GM19467 (cell line): ENCODE measurements around the gene GPX1.
A peak's percentile ranks its signal among the peaks of the same experiment; 100 is the strongest.
"Not testable (repeated sequence)": the region's sequence is repeated elsewhere in the genome, so short reads cannot be mapped to it uniquely, and the experiment has no call there.

Experiments
- ATAC-seq: cut with Tn5 transposase; IDR thresholded peaks from one replicate; pipeline ENCODE4 v1.9.1; 2021; ENCODE audit warnings: mild to moderate bottlenecking, moderate library complexity; ENCODE audit not compliant: unreplicated experiment

GPX1 gene

DNA sequence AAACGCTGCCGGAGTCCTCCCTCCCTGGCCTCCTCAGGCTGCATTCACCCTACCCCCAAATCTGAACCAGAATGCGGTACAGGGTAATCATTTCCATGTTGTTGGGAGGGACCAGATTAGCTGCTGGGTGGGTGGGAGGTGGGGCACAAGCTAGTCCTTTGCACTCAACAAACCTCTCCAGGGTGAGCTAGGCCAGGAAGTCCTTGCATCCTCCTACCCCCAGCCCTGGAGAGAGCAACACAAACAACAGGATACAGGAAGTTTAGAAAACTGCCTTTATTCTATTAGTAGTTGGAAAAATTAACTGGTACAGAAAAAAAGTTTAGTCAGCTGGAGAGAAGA lies 702 bp upstream of the GPX1 start:
- ATAC-seq = no peak

DNA sequence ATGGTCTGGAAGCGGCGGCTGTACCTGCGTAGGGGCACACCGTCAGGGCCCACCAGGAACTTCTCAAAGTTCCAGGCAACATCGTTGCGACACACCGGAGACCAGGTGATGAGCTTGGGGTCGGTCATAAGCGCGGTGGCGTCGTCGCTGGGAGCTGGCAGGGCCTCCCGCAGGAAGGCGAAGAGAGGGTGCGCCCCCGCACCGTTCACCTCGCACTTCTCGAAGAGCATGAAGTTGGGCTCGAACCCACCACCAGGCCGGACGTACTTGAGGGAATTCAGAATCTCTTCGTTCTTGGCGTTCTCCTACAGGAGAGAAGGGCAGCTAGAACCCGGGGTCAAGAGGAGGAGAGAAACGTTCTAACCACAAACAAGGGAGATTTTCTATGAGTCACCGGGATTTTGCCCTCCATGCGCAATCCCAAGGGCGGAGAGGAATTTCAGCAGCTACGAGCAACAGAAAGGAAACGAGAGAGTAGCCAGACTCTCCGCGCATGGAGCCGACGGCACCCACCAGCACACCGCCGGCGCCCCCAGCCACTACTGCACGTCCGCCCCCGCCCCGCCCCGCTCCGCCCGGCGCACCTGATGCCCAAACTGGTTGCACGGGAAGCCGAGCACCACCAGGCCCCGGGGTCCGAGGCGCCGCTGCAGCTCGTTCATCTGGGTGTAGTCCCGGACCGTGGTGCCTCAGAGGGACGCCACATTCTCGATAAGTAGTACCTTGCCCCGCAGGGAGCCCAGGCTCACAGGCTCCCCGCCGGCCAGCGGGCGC lies 523 bp downstream of the GPX1 start:
- not testable (repeated sequence) for ATAC-seq

DNA sequence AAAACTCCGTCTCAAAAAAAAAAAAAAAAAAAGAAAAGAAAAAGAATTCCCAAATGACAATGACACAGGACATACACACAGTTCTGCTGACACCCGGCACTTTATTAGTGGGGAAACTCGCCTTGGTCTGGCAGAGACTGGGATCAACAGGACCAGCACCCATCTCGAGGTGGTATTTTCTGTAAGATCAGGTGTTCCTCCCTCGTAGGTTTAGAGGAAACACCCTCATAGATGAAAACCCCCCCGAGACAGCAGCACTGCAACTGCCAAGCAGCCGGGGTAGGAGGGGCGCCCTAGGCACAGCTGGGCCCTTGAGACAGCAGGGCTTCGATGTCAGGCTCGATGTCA lies 1.1 kb downstream of the GPX1 start:
- not testable (repeated sequence) for ATAC-seq

DNA sequence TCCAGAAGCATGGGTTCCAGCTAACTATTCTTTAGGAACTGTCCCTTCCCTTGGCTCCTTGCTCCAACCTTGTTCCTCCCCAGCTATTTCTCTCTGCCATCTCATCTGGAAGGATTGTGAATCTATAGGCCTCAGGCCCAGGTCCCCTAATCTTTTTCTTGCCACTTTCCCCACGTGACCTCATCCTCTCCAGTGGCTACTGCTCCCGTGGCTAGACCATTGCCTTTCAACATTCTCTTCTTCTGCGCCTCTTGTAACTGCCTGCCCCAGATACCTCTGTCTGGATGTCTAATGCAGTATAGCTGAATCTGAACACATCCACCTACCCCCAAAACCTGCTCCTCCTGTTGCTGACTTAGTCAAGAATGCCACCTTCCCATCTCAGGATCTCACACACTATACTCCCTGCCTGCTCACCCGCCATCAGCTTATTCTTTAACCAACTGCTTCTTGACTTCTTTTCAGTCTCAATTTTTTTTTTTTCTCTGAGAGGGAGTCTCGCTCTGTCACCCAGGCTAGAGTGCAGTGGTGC lies 5.2 kb downstream of the GPX1 start:
- no peak for ATAC-seq

DNA sequence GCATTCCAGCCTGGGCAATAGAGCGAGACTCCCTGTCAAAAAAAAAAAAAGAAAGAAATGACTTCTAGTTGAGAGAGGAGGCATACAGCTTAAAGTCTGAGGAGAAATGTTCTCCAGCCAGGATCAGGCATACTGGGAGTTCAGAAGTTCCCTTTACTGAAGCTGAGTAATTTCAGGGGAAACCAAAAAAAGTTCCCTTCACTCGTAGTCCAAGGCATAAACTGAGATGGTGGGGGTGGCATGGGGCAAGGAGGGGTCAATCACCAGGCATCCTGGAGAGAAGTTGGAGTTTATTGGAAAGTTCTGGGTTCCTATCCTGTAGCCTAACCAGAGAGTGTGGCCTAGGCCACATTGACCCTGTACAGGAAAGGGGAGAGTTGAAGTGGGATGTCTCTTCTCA lies 5.9 kb downstream of the GPX1 start:
- ATAC-seq = no peak

DNA sequence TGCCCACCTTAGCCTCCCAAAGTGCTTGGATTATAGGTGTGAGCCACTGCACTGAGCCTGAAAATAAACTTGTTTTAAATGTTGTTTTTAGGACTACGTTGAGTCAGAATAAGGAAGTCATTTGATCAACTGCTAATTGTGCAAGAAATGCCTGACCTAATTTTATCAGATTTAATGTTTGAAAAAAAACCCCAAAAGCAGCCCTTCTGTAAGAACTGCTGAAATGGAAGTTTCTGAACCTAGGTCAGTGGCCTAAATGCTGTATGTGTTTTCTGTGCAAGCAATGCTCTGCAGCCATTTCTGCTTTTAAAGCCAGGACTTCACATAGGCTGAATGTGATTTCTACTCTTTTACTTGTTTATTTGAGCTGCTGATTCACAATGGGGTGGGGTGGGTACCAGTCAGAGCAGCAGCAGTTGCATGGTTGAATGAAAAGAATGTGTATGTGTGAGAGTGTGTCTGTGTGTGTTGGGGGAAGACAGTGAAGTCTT lies 6.6 kb downstream of the GPX1 start:
- ATAC-seq = no peak

DNA sequence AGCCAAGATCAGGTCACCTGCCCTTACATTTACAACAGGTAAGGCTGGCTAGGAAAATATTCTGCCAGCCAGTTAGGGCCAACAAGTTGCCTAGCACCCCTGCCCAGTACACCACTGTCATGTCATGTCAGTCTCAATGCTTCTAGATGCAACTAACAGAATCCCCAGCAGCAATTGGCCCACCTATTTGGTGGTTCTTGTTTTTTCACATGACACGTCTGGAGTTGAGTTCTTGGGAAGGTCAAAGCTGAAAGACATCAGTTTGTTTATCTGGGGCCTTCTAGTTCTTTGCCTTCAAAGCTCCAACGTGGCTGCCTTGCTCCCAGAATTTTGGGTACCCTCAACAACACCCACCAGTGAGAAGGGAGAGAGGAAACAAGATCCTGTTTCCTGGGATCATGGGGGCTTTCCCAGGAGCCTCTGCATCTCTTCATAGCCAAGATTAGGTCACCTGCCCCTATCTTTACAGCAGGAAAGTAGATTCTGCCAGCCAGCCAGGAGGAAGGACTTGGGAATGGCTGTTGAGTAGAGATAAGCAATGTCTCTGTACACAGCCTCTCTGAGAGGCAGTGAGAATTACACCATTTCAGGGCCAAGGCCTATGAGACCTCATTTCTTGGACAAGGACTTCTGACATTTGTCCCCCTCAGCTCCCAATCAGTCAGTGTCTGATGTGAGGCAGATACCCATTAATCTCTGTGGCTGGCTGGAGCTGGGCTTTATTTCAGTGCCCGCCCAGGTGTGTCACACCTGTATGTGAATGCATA lies 8.6 kb downstream of the GPX1 start:
- no peak for ATAC-seq

DNA sequence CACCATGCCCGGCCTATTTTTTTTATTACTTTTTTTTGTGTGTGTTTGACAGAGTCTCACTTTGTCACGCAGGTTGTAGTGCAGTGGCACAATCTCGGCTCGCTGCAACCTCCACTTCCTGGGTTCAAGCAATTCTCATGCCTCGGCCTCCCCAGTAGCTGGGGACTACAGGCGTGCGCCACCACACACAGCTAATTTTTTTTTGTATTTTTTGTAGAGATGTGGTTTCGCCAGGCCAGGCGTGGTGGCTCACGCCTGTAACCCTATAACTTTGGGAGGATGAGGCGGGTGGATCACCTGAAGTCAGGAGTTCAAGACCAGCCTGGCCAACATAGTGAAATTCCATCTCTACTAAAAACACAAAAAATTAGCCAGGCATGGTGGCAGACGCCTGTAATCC lies 9.8 kb downstream of the GPX1 start:
- not testable (repeated sequence) for ATAC-seq

DNA sequence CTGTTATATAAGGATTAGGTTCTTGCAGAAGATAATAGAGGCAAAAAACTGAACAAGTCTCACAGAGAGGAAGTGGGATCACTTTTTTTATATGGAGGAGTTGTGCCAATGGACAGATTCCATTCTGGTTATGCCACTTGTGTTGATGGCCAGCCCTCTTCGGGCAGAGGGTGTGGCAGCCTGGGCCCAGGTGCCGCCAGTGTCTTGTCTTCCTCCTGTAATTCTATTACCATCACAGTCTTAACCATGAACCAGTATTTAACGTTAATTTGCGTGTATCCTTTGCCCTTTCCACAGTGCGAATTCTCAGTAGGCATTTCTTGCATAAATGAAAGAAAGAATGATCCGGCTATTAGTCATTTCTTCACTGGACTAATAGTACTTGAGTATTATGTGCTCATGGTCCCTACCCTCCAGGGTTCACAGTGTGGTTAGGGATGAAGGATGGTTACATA lies 11.3 kb downstream of the GPX1 start:
- no peak for ATAC-seq

DNA sequence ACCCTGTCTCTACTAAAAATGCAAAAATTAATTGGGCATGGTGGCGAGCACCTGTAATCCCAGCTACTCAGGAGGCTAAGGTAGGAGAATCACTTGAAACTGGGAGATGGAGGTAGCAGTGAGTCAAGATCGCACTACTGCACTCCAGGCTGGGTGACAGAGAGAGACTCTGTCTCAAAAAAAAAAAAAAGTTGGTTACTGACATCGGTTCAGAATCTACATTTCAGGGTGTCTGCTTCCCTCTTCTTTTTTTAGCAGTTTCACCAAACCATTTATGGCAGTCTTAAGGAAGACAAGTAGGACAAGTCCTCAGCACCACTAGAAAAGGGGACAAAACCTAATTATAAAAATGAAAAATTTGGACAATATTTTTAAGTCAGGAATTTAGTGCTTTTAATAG lies 15.0 kb downstream of the GPX1 start:
- no peak for ATAC-seq

DNA sequence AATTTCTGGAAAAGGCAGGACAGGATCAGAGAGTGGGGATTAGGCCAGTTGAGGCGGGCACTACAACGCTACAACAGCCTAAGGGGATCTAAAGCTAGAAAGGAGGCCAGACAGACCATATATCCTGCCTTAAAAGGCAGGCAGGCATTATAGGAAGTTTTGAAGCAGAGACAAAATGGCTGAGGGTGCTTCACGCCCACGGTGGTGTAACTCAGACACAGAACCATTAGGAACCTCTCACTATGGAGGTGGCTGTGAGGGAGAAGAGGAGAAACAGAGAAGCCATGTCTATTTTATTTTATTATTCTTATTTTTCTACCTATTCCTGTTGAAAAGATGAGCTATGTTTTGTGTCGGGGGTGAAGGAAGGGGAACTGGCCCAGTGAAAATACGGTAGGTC lies 16.2 kb downstream of the GPX1 start:
- no peak for ATAC-seq

DNA sequence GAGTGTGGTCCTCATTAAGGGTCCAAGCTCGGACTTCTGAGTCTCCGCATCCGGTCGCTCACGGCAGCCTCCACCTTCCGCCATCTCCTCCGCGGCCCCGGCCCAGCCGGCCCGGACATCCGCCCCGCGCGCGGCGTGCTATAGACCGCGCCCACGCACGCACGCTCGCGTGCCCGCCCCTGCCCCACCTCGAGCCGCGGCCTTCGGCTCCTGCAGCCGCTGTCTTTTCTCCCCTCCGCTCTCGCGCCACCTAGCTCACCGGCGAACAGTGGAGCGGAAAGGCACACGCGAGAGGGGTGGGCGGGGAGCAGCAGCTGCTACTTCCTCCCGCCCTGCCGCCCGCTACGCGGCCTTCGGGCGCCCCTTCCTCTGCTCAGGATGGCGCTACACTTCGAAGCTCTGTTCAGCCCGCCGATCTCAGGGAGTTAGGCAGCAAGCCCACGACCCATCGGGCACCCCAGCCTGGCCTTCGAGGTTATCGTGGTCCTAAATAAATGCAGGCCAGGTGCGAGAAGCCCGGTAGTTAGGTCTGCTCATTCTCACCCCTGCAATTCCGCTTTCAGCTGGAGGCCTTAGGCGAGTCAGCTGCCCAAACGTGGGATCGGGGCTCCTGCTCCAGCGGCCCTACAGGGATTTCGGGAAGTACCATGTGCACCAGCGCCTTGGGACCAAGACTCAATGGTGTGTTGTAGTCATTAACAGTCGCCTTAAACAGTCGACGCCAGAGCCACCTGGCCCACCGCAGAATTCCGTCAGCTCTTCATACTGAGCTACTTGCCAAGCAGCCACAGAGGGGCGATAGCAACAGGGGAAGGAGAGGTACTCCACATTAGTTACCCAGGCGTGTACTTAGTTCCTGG lies 18.0 kb downstream of the GPX1 start, which contains the start of gene USP4:
TSS of gene USP4 (minus strand) at position 113 of the 860 bp plus-strand sequence. CDS start at position 84, 29 bp downstream.
- peak; percentile 79 for ATAC-seq

DNA sequence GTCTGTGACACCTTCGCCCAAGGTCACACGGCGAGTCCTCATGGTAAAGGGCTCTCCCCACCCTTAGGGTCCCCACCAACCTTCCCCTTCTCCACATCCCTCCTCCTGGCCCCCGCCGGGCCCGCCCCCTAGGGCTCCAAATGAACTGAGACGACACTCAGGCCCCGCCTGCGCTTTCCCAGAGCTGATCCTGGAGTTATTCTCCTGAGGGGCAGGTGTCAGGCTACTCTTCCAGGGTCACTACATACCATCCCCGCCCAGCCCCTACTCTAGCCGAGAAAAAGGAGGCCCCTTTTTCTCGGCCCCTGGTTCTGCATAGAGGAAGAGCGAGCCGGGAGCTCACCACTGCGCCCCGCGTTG lies 18.6 kb downstream of the GPX1 start:
- peak; percentile 9 for ATAC-seq

DNA sequence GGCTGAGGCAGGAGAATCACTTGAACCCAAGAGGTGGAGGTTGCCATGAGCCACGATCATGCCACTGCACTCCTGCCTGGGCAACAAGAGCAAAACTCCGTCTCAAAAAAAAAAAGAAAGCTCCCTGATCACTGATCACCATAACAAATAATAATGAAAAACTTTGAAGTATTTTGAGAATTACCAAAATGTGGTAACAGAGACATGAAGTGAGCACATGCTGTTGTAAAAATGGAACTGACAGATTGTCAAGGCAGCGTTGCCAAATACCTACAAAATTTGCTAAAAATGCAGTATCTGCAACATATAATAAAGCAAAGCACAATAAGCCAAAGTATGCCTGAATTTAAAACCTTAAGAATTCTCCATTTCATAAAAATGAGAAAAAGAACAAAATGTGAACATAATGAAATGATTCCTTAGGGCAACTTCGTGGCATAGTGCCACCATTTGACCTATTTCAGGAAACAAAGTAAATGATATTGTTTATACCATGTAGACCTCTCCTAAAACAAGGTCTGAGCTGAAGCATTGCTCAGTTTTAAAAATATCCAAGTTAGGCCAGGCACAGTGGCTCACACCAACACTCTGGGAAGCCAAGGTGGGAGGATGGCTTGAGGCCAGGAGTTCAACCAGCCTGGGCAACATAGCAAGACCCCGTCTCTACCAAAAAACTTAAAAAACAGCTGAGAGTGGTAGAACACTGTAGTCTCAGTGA lies 24.1 kb downstream of the GPX1 start:
- no peak for ATAC-seq

DNA sequence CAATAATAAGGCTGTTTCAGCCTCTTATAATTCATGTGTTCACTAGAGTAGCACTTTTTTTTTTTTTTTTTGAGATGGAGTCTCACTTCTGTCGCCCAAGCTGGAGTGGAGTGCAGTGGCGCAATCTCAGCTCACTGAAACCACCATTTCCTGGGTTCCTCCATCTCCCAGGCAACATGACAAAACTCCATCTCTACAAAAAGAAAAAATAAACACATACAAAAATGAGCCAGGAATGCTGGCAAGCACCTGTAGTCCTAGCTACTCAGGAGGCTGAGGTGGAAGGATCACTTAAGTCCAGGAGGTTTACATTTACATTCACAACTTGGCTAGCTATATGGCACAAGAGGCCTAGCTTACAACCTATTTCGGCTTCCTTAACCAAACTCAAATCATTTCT lies 25.1 kb downstream of the GPX1 start:
- ATAC-seq = no peak

DNA sequence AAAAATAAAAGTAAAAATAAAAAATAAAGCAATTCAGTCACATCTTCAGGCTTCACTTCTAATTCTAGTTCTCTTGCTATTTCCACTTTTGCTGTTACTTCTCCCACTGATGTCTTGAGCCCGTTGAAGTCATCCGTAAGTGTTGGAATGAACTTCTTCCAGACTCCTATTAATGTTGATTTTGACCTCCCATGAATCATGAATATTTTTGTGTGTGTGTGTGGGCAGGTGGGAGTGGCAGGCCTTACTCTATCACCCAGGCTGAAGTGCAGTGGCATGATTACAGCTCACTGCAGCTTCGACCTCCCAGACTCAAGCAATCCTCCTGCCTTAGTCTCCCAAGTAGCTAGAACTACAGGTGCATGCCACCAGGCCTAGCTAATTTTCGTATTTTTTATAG lies 29.0 kb downstream of the GPX1 start:
- no peak for ATAC-seq

DNA sequence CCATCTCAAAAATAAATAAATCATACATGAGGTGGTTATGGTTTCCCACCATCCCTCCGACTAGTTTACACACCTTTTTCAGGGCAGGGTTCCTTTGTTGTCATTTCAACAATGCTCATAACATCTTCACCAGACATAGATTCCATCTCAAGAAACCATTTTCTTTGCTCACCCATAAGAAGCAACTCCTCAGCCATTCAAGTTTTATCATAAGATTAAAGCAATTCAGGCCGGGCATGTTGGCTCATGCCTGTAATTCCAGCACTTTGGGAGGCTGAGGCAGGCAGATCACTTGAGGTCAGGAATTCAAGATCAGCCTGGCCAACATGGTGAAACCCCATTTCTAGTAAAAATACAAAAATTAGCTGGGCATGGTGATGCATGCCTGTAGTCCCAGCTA lies 29.8 kb downstream of the GPX1 start:
- ATAC-seq = not testable (repeated sequence)

DNA sequence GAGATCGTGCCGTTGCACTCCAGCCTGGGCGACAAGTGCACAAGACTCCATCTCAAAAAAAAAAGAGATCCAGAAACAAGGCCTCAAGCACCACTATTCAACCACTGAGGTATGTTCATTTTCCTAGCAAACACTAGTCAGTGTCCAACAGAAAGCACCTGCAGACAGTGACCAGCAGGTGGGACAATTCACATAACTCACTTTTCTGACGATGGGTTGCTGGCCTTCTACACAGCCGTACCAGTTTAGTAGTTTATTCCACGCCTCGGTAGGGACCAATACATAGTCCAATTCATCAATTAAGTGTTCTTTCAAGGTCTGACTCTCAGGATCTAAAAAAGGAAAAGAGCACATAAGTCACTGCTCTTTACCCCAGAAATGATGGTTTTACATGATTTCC lies 30.7 kb downstream of the GPX1 start:
- ATAC-seq = no peak

DNA sequence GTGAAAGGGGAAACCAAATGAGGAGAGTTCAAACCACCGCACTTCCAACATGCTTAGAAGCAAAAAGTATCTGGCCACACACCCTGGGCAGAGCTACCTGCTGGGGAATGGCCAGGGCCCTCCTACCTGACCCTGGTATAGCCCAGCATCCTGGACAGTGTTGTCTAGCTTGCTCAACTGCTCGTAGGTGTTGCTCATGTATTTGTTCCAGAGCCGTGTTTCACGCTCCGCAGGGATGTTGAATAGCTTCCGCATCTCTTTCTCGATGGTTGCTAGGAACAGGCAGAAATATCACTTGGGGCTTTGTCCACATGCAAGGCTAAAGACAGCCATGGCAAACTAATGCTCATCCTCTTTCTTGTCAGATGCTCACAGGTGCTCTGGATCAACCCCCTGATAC lies 33.4 kb downstream of the GPX1 start:
- no peak for ATAC-seq

DNA sequence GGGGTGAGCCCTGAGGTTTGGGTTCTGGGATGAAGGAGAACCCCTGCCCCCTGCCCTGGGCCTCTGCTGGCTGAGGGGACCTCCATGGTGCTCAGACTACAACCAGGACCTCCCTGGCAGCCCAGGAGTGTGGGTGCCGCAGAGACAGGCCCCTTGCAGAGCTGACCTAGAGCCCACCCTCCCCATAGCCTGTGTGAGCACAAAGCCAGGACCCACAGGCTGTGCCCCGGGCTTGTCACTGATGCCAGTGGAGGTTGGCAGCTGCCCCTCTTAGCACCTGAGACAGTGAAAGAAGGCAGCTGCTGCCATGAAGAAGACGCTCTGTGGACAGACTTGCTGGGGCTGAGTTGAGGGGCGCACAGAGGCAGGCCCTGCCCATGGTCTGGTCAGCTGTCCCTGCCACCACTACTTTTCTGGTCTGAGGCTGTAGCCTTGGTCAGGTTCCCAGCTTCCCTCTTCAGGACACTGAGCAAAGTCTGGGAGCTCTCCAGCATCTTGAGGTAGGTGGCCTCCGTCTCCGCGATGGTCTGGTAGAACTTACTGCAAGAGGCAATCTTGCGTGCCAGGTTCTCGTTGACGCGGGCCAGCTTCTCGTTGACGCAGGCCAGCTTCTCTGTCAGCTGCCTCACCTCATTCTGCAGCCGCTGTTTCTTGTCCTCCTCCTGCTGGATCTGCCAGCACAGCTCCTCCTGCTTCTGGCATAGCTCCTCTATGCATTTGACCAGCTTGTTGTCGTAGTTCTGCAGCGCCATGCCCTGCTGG lies 41.3 kb downstream of the GPX1 start:
- no peak for ATAC-seq
